Small intestine (tissue), 7 donors: ENCODE data around the gene ZC3H18. TPM values are rescaled to one million over a fixed set of nuclear protein-coding genes. Genes with fewer than 3 reads are reported as not detected.

Experiments used
- DNase-seq, 2 donors: peaks; one replicate each; pipeline versions ENCODE4 v3.0.0 to v3.0.0-alpha.2; 2013
- FAIRE-seq: peaks from 2 replicates; lab custom pipeline; 2012; peaks lifted over from hg19 to GRCh38; lab: Jason Lieb, UNC
- H3K27ac ChIP-seq, 3 donors: one replicate each; pipeline ENCODE4 v1.5.1; 2013; ENCODE audit warnings: low read length in 2 of 3, mild to moderate bottlenecking in 2 of 3, control low read depth in 1 of 3, inconsistent platforms in 1 of 3, low read depth in 1 of 3, moderate library complexity in 1 of 3
- H3K27me3 ChIP-seq, 3 donors: one replicate each; pipeline ENCODE4 v1.6.1; 2013; ENCODE audit warnings: low read length in 3 of 3, inconsistent platforms in 1 of 3; ENCODE audit not compliant: control insufficient read depth in 3 of 3, insufficient read depth in 3 of 3
- H3K36me3 ChIP-seq, 3 donors: one replicate each; pipeline ENCODE4 v1.6.1; 2013; ENCODE audit warnings: low read length in 3 of 3, inconsistent platforms in 1 of 3, low read depth in 1 of 3, mild to moderate bottlenecking in 1 of 3, moderate library complexity in 1 of 3; ENCODE audit not compliant: control insufficient read depth in 3 of 3, insufficient read depth in 2 of 3
- H3K4me1 ChIP-seq, 3 donors: one replicate each; pipeline ENCODE4 v1.6.1; 2013; ENCODE audit warnings: low read length in 2 of 3, inconsistent platforms in 1 of 3, low read depth in 1 of 3, mild to moderate bottlenecking in 1 of 3, moderate library complexity in 1 of 3; ENCODE audit not compliant: control insufficient read depth in 3 of 3, insufficient read depth in 2 of 3
- H3K4me3 ChIP-seq, 3 donors: one replicate each; pipeline ENCODE4 v1.5.1; 2013; ENCODE audit warnings: low read length in 3 of 3, control low read depth in 1 of 3, inconsistent platforms in 1 of 3, low read depth in 1 of 3, mild to moderate bottlenecking in 1 of 3, moderate library complexity in 1 of 3
- H3K9me3 ChIP-seq, 2 donors: one replicate each; pipeline ENCODE4 v1.6.1; 2013; ENCODE audit warnings: low read depth in 1 of 2, low read length in 1 of 2; ENCODE audit not compliant: control insufficient read depth in 2 of 2, insufficient read depth in 1 of 2
- WGBS, 3 donors: extraction: QIAGEN DNeasy Blood & Tissue Kit; methylation state at CpG; one replicate each; pipeline ENCODE4 v1.1.7; 2013; 5-methylcytosine and 5-hydroxymethylcytosine counted together
- polyA plus RNA-seq, 4 donors: library from polyadenylated mRNA; stranded (reverse) in 3 of 4; unstranded in 1 of 4; fragments of 200-250 nt in 3 of 4; fragments of 120-200 nt in 1 of 4; gene quantifications; one replicate each; pipeline versions ENCODE4 v1.2.1 to v1.2.3, GENCODE V29; 2013
- donor health status: healthy with polysubstance abuse.
- donor health status: control.
- donor health status: control.
- donor health status: Bipolar disorder and iron deficiency.
- donor health status: healthy.

The ZC3H18 gene
- polyA plus RNA-seq, 4 donors = 19.7 to 31.9 (median 28.2) TPM

GRCh38 chr16:88539261-88539651, 30.9 kb upstream of the ZC3H18 start:
- H3K27ac ChIP-seq = no peak overlapping the region
- peaks cover 0 to 17% (median 3%) of the 10 kb centered on the region in 3 donors for H3K4me1 ChIP-seq
- no peak for FAIRE-seq
- 12 to 52% (median 23%) methylated on average over 11 to 12 of the region's 12 CpGs for WGBS, 3 donors
- DNase-seq = peak in 1 of 2 donors; percentile 11
- peaks cover 0 to 24% of the 10 kb centered on the region in 2 donors for H3K9me3 ChIP-seq
- H3K4me3 ChIP-seq = no peak overlapping the region
- peaks cover 0 to 21% (median 16%) of the 10 kb centered on the region in 3 donors for H3K27me3 ChIP-seq
- H3K36me3 ChIP-seq = peaks cover 2 to 31% (median 2%) of the 10 kb centered on the region in 3 donors

- Histone ChIP-seq H3K4me3 (no peak overlapping the region), H3K36me3 (peaks cover 2 to 29% (median 2%) of the 10 kb centered on the region in 3 donors), H3K4me1 (peaks cover 0 to 17% (median 3%) of the 10 kb centered on the region in 3 donors), H3K9me3 (peaks cover 0 to 29% of the 10 kb centered on the region in 2 donors), H3K27me3 (peaks cover 0 to 21% (median 16%) of the 10 kb centered on the region in 3 donors), H3K27ac (no peak overlapping the region)
- FAIRE-seq (no peak), DNase-seq (peak in 1 of 2 donors; percentile 19)
- 11 to 33% (median 18%) methylated on average over 16 to 26 of the region's 26 CpGs for WGBS, 3 donors
Measured at GRCh38 chr16:88539652-88540345, 30.4 kb upstream of the ZC3H18 start.

GRCh38 chr16:88540346-88540977, 29.7 kb upstream of the ZC3H18 start:
- Histone ChIP-seq H3K9me3 (peaks cover 0 to 29% of the 10 kb centered on the region in 2 donors), H3K4me3 (no peak overlapping the region), H3K4me1 (peaks cover 0 to 17% (median 3%) of the 10 kb centered on the region in 3 donors), H3K27me3 (peaks cover 0 to 21% (median 16%) of the 10 kb centered on the region in 3 donors), H3K36me3 (peaks cover 0 to 23% (median 2%) of the 10 kb centered on the region in 3 donors), H3K27ac (no peak overlapping the region)
- FAIRE-seq (no peak), DNase-seq (peak in 1 of 2 donors; percentile 90)
- 23 to 55% (median 37%) methylated on average over 19 to 20 of the region's 20 CpGs for WGBS, 3 donors

GRCh38 chr16:88541831-88542616, 28.2 kb upstream of the ZC3H18 start:
- DNase-seq = no peak
- FAIRE-seq = no peak
- peaks cover 0 to 7% (median 0%) of the 10 kb centered on the region in 3 donors for H3K36me3 ChIP-seq
- H3K4me1 ChIP-seq = peaks cover 0 to 17% (median 3%) of the 10 kb centered on the region in 3 donors
- H3K27ac ChIP-seq = no peak overlapping the region
- H3K27me3 ChIP-seq = peaks cover 0 to 30% (median 19%) of the 10 kb centered on the region in 3 donors
- 66 to 69% (median 66%) methylated on average over 15 of the region's 15 CpGs for WGBS, 3 donors
- H3K4me3 ChIP-seq = no peak overlapping the region
- peaks cover 0 to 29% of the 10 kb centered on the region in 2 donors for H3K9me3 ChIP-seq

- FAIRE-seq (no peak), DNase-seq (no peak)
- Histone ChIP-seq H3K4me1 (peaks cover 0 to 14% (median 3%) of the 10 kb centered on the region in 3 donors), H3K36me3 (no peaks in the 10 kb centered on the region), H3K4me3 (no peak overlapping the region), H3K9me3 (peaks cover 0 to 29% of the 10 kb centered on the region in 2 donors), H3K27ac (no peak overlapping the region), H3K27me3 (peaks cover 0 to 34% (median 25%) of the 10 kb centered on the region in 3 donors)
- 80 to 87% (median 85%) methylated on average over 8 of the region's 8 CpGs for WGBS, 3 donors
Measured at GRCh38 chr16:88543230-88543813, 26.9 kb upstream of the ZC3H18 start.

- Histone ChIP-seq H3K4me1 (no peaks in the 10 kb centered on the region), H3K27me3 (peaks cover 0 to 13% (median 11%) of the 10 kb centered on the region in 3 donors), H3K9me3 (peaks cover 0 to 29% of the 10 kb centered on the region in 2 donors), H3K27ac (no peak overlapping the region), H3K36me3 (no peaks in the 10 kb centered on the region), H3K4me3 (no peak overlapping the region)
- no peak for DNase-seq
- WGBS, 3 donors = 73 to 88% (median 79%) methylated on average over 7 of the region's 7 CpGs
- no peak for FAIRE-seq
Measured at GRCh38 chr16:88545781-88546180, 24.4 kb upstream of the ZC3H18 start.

- FAIRE-seq = no peak
- no peak for DNase-seq
- no peak overlapping the region for H3K4me3 ChIP-seq
- WGBS, 3 donors = 61 to 69% (median 61%) methylated on average over 15 of the region's 15 CpGs
- H3K9me3 ChIP-seq = peaks cover 0 to 13% of the 10 kb centered on the region in 2 donors
- no peaks in the 10 kb centered on the region for H3K36me3 ChIP-seq
- H3K27ac ChIP-seq = no peak overlapping the region
- H3K4me1 ChIP-seq = no peaks in the 10 kb centered on the region
- H3K27me3 ChIP-seq = peaks cover 0 to 18% (median 11%) of the 10 kb centered on the region in 3 donors
Measured at GRCh38 chr16:88548131-88548874, 21.9 kb upstream of the ZC3H18 start.
